HG02763 (cell line): ENCODE data around the gene RFC5.
A peak's percentile ranks its signal among the peaks of the same experiment; 100 is the strongest.

Source experiments
- ATAC-seq: cut with Tn5 transposase; IDR thresholded peaks from one replicate; pipeline ENCODE4 v1.9.1; 2021; ENCODE audit warnings: mild to moderate bottlenecking, moderate library complexity; ENCODE audit not compliant: unreplicated experiment

RFC5 gene

DNA sequence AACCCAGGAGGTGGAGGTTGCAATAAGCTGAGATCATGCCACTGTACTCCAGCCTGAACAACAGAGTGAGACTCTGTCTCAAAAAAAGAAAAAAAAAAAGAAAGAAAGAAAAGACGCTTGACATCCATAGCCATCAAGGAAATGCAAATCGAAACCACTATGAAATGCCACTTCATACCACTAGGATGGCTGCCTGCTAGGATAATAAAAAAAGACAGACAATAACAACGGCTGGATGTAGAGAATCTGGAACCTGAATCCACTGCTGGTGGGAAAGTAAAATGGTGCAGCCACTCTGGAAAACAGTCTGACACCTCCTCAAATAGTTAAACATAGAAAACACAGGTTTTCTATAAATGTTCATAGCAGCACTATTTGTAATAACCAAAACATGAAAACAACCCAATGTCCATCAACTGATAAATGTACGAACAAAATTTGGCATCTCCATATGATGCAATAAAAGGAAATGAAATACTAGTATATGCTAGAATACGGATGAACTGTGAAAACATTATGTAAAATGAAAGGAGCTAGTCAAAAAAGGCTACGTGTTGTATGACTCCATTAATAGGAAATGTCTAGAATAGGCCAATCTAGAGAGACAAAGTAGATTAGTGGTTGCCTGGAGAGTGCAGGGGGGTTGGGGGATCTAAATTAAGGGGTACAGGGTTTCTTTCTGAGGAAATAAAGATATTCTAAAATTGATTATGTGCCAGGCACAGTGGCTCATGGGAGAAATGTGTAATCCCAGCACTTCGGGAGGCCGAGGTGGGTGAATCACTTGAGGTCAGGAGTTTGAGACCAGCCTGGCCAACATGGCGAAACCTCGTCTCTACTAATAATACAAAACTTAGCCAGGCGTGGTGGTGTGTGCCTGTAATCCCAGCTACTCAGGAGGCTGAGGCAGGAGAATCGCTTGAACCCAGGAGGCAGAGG lies 34.7 kb downstream of the RFC5 start:
- no peak for ATAC-seq

DNA sequence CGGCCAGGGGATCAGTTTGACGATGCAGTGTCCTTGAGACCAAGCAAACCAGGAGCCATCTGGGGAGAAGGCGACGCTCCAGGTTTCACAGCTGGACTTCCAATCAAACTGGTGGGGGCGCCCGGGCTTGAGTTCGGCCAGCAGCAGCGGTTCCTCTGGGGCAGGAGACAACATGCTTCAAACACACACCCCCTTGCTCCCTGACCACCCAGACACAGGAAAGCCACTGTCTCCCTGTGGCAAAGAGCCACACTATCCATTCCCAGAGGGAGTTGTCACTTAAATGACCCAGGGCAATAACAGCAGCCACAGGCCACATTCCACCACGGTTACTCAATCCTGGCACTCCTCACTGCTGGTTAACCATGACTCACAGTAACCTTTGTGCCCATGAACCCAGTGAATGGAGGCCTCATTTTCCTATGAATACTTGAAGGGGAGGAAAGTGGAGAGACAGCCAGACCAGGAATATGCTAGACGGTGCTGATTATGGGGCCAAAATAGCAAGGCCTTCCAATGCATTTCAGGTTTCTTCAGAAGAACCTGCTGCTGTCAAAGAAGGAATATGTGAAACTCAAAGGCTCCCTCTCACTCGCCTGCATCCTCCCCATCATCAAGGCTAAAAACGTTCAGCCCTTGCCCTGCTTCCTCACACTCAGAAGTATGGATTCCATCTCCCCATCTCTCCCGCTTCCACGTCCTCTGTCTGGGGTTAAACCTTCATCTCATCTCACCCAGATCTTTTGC lies 36.0 kb downstream of the RFC5 start:
- no peak for ATAC-seq

DNA sequence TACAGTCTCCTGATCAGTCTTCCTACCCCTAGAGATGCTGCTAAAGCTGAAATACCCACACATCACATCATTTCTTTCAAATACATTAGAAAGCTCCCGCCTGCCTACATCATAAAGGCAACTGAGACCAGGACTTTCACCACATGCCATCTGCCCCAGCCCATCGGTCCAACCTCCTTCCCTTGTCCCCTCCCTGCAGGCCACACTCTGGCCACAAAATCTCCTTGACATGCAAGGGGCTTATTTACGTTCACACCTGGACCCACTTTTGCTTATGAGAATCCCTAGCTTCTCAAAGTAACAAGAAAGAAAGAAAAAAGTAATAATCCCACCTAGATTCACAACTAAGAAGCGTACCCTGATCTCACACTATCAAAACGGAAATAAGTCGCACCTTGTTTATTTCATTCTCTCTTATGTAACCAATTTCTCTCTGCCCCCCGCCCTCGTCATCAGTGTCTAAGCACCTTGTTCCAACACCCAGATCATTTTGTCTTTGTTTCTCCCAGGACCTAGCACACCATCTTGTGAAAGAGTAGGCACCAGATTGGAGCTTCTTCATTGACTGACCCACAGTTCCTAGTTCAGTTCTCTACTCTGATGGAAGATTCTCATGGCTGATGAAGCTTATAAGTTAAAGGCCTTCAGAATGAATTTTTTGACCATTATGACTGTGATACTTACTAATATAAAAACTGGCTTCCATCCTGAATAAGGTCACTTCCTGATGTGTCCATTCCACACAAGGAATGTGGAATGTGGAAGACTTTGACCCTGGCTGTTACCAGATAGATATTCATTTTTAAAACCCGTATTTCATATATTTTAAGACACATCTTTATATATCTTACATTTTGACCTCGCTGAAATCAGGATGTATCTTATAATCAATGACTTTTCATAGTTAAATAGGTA lies 36.8 kb downstream of the RFC5 start:
- ATAC-seq: no peak

DNA sequence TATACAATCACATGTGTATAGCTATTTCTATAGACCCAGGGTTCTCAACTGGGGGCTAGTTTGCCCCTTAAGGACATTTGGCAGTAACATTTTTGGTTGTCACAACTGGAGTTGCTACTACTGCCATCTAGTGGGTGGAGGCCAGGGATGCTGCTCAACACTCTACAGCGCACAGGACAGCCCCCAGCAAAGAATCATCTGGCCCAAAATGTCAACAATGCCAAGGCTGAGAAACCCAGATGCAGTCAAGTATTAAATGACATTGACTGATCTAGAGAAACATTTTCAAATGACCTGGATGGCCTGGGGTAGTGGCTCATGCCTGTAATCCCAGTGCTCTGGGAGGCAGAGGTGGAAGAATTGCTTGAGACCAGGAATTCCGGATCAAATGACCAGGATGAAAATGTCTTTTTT lies 38.6 kb downstream of the RFC5 start:
- ATAC-seq: no peak

DNA sequence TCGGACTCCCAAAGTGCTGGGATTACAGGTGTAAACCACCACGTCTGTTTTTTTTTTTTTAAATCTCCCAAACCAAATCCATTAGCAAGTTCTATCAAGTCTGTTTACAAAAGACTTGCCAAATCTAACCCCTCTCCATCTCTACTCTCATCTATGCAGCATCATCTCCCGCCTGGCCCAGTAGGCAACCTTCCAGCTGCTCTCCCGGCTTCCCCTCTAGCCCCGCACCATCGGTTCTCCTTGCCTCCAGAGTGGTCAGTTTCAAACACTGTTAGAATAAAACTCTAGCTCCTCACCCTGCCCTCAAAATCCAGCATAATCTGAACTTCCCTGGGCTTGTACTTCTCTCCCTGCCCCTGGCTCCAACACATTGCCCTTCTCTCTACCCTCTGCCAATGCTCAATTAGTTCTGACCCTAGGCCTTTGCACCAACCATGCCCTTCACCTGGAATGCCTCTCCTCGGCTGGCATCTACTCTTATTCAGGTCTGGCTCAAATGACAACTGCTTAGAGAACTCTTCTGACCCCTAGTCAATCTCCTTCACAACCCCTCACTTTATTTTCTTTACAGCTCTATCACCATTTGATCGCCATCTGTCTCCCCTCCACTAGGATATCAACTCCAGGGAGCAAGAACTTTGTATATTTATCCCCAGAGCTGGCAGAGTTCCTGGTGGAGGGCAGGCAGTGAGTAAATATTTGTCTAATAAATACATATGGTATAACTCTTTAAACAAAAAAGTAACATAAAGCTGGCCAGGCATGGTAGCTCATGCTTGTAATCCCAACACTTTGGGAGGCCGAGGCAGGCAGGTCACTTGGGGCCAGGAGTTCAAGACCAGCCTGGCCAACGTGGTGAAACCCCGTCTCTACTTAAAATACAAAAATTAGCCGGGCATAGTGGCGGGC lies 39.6 kb downstream of the RFC5 start:
- ATAC-seq: no peak

DNA sequence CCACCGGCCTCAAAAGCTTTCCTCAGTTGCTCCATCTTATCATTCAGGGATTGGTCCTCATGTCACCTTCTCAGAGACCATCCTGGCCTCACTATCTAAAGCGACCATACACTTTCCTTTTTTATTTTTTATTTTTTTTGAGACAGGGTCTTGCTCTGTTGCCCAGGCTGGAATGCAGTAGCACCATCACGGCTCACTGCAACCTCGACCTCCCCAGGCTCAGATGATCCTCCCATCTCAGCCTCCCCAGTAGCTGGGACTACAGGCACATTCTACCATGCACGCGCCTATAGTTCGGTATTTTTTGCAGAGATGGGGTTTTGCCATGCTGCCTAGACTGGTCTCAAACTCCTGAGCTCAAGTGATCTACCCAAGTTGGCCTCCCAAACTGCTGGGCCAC lies 41.7 kb downstream of the RFC5 start:
- no peak for ATAC-seq

DNA sequence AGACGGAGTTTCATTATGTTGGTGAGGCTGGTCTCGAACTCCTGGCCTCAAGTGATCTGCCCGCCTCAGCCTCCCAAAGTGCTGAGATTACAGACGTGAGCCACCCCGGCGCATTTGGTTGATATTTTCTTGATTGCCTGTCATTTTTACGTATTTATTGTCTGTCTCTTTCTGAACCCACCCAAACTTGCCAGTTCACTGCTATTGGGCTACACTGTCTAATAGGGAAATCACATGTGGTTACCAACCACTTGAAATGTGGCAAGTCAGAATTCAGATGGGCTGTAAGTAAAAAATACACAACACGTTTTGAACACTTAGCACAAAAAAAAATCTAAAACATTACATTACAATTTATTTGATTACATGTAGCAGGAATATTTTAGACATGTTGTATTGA lies 42.4 kb downstream of the RFC5 start:
- ATAC-seq: no peak

DNA sequence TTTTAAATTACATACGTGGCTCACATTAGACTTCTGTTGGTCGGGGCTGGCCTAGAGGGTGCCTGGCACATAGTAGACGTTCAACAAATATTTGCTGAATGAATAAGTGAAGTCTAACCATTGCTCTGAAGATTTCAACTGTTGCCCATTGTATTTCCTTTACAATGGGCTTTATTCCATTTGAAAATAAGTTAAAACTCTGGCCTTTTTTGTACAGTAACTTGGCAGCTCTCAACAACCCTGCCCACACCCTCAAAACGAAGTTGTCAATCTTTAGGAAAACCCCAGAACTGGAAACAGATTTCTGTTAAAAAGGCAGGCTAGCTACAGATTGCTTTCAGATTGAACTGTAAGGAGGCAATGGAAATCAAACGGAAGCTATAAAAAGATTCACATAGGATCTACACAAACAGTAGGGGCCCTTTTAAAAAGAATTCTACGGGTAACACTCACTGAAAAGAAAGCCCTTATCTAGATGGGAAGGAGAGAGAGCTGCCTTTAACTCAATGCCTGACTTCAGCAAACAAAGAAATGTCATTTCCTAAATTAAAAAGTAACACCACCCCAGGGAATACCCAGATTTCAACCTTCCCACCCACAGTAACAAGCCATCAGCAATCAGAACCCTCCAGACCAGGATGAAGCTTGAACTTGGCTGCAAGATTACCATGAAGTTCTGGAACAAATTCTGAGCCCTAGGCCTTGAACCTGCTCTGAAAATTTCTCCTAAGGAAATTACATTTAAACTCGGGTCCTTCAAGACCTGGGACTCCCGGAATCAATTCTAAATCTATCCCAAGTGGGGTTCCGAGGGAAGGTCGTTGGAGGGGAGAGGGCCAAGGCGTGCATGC lies 43.1 kb downstream of the RFC5 start:
- no peak for ATAC-seq

DNA sequence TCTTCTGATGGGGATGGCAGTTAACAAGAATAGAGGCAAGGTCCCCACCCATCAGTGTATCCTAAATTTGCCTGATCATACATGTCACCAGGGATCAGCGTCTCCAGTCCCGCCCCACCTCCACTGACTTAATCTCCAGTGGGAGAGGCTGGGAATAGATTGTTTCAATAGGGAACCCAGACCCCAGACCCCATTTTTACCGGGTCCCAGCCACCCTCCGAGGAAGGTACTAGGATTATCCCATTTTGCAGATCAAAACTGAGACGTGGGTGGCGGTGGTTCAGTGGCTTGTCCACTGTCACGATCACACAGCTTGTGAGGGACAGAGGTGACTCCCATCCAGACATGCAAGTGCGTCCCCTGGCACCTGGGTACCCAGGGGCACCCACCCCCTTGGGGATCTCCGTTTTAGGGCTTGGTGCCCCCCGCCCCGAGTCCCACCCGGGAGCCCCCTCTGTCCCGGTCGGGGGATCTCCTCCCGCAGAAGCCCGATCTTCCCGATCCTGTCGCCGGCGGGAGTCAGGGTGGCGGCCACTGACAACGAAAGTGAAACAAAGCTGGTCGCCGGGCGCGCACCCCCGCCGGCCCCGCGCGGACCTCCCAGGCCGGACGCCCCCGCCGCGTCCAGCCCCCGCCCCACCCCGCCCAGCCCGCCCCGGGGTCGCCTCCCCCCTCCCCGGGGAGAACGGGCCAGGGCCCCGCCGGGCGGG lies 44.0 kb downstream of the RFC5 start:
- ATAC-seq: peak; percentile 44

DNA sequence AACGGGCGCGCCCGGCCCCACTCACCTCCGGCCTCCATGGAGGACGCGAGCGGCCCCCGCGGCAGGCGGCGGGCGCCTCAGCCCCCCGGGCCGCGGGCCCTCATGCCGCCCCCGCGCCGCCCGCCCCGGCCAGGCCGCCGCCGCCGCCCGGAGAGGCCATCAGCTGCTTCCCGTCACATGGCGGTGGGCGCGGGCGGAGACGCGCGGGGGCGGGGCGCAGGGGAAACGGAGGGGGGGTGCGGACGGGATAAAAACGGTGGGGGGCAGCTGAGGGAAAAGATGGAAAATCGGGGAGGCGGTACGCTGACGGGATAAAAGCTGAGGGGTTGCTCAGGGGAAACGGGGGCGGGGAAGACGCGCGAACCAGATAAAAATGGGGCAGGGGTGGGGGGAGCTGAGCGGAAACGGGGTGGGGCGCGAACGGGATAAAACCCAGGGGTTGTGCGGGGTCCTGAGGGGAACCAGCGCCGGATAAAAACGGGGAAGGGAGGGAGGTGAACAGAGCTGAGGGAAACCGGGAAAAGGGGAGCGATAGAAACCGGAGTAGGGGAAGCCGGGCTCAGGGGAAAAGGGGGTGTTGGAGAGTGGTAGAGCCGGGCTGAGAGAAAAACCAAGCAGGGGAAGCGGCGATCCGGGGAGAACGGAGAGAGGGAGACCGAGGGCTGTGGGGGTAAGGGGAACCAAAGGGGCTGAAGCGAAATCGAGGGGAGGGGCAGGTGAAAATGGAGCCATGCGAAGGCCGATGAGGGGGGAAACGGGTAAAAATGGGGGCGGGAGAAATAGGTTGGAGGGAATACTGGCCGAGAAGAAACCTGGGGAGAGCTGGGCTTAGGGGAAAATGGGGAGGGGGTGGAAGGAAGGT lies 44.7 kb downstream of the RFC5 start, which contains the start of gene WSB2:
Gene WSB2, minus strand, starts transcription at position 169 of the 862 bp plus-strand sequence. Its CDS starts 131 bp downstream, at position 38.
- peak; percentile 54 for ATAC-seq

DNA sequence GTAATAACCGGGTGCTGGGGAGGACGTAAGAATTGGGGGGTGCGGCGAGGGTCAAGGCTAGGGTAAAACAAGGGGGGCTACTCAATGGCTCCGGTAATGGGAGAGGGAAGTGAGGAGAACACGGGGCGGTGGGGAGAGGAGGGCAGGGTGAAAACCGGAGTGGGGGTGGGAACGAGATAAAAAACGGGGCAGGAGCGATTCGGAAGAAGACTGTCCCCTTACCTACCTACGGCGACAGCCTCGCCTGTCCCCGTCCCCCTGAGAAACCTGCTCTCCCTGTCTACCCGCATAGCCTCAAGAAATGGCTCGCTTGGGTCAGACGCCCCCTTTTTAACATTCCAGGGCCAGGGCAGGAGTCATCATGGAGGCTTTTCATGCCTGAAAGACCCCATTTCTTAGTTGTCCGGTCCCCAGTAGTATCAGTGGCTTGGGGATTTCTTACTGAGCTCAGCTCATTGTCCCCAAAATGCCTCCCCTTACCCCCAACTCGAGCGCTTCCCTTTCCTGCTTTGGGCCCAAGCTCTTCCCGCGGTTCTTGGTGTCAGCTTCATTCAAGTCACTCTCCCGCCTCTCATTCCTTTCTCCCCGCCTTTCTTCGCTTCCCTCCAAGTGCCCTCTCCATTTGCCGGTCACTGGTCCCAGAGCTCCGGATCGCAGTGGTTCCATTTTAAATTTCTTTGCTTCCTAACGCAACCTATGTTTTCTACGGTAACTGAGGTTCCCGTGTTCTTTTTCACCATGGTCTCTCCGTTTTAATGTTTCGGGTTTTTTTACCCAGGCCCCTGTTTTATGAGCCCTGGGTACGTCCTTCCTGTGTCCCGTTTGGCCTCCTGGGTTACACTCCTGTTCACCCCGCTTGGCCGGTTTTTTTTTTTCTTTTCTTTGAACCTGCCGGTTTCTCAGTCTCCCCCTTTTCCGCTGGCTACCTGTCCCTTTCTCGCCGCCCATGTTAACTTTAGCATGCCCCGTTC lies 45.7 kb downstream of the RFC5 start:
- no peak for ATAC-seq

DNA sequence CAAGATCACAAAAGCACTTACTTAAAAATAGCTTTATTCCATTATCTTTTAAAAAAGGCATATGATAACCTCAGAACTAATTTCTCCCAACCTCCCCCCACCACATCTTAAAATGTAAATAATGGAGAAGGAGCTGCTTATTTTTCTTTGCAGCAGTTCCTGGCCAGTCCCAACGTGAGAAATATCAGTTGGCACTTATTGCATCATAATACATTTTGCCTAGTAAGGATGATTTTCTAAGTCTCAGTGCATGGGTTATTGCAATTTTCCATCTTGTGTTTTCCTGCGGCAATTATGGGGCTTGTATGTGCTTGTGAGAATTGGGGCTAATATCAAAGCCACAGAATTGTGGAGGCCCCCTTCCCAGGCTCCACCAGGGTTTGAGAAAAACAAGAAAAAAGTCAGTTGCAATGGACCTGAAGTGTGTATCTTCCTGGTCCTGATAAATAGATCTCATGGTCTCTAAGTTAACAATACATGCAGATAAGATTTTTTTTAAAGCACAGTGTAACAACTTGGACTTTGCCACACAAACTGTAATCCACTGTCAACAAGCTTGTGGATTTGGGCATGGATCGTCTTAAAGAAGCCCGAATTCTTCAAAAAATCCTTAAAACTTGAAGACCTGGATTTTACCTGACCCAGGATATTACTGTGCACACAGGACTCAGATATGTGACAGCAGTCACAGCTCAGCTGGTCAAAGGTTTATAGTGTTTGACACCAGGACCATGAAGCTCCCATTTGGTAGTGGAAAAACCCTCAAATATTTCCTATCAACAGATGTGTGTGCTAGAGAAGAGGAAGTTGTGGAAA lies 47.3 kb downstream of the RFC5 start:
- ATAC-seq: no peak

DNA sequence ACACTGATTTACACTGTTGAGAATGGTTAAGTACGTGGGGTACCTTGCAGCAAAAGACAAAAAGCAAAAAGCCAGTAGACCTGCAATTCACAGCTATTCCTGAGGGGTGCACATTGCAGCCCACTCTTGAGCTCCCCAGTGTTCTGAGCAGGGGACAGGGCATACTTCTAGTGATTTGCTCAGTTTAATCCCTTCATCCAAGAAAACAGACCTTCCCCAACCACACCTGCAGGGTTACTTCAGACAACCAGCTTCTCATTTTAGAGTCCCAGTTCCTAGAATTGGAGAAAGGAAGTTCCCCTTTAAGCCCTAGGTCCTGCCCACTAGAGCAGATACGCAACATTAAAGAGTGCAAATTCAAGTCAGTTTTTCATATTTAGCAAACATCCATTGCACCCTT lies 48.1 kb downstream of the RFC5 start:
- ATAC-seq: no peak

DNA sequence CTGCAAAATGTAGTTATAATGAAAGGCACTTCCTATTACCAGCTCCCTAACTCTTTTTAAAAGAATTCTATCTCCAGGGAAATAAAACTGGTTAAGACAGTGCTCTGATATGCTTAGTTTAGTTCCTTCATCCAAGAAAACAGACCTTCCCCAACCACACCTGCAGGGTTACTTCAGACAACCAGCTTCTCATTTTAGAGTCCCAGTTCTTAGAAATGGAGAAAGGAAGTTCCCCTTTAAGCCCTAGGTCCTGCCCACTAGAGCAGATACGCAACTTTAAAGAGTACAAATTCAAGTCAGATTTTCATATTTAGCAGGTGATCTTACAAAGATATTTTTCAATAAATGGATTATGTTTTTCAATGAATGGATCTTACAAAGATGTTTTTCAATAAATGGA lies 48.9 kb downstream of the RFC5 start:
- ATAC-seq: no peak

DNA sequence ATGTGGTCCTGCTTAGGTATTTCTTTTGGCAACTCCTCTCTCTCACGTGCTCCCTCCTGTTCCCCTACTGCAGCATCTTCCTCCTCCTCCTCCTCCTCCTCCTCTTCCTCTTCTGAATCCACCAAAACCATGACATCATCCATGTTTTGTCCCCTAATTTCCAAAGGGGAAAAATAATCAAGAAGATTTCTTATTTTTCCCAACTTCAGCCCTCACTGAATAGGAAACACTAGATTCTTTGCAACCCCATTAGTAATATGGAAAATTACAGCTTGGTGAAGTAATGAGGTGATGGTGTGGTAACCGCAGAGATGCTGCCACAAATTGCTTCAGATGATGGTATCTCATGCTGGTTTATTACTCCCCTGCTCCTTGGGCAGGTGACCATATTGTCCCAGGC lies 51.9 kb downstream of the RFC5 start:
- no peak for ATAC-seq
